ENCODE results near the gene RASAL2. TPM values are rescaled to one million over a fixed set of nuclear protein-coding genes. Genes with fewer than 3 reads are reported as not detected.

RASAL2 gene
- total and polyA plus RNA-seq, 9 of the 15 experiments (the other 6 are each of a cell fraction or from before 2014, with no cell fraction given), result 0.13 to 1.0 (median 0.62) TPM

GRCh38 chr1:178196631-178197030 is 102.7 kb downstream of the RASAL2 start:
- no peak overlapping the region for H2AFZ ChIP-seq (ENCODE audit: low read depth, low read length)
- H3K9ac ChIP-seq (ENCODE audit: insufficient read depth in 1 of 2, low read depth in 2 of 2, low read length in 2 of 2), result no peak overlapping the region
- H3K27me3 ChIP-seq (ENCODE audit: control insufficient read depth in 2 of 2, insufficient read depth in 2 of 2, low read length in 2 of 2), result no peaks in the 10 kb centered on the region
- ATAC-seq (no peak), DNase-seq (ENCODE audit: extremely low read depth in 1 of 4, low spot score in 3 of 4) (no peak), FAIRE-seq (no peak)
- intact Hi-C loops (cut with micrococcal nuclease) (no loop called here), in situ Hi-C loops (cut with MboI) (no loop called here)
- no peaks in the 10 kb centered on the region for H4K20me1 ChIP-seq (replicated peaks; ENCODE audit: control insufficient read depth, insufficient read depth, low read length)
- H3K79me2 ChIP-seq (ENCODE audit: control insufficient read depth, insufficient read depth, low read length), result no peaks in the 10 kb centered on the region
- no peaks in the 10 kb centered on the region for H3K4me1 ChIP-seq (replicated peaks in 1 of 2; ENCODE audit: control insufficient read depth in 2 of 2, insufficient read depth in 2 of 2, low read length in 2 of 2)
- H3K4me2 ChIP-seq (ENCODE audit: insufficient read depth, low read length), result no peak overlapping the region
- ChIA-PET POLR2A (interaction anchor here (0.7 kb wide), 1 partner anchor 257 kb away, joined by 3 read pairs; no protein-coding TSS in a partner anchor), CTCF (ENCODE audit: low intra/inter-chr PET ratio) (no interaction called here)
- 6% methylated on average over 1 of the region's 1 CpG for WGBS (ENCODE audit: insufficient coverage, low coverage, missing lambda C conversion rate)
- no peaks in the 10 kb centered on the region for H3K9me3 ChIP-seq (replicated peaks; ENCODE audit: control insufficient read depth, insufficient read depth, low read depth, low read length)
- H3K27ac ChIP-seq (ENCODE audit: extremely low read depth, low read depth, low read length), result no peak overlapping the region
- no peak overlapping the region for H3K4me3 ChIP-seq
- no peaks in the 10 kb centered on the region for H3K9me1 ChIP-seq (ENCODE audit: control insufficient read depth, insufficient read depth, low read length)
- BruUV-seq (replicated peaks), result no TSS peak
- no peaks in the 10 kb centered on the region for H3K36me3 ChIP-seq (ENCODE audit: control insufficient read depth, insufficient read depth, low read length)
- TF ChIP-seq PPARD (CRISPR knock-in tag; IDR thresholded peaks at IDR 0.05) (no peak), ZNF232 (CRISPR knock-in tag; IDR thresholded peaks at IDR 0.05) (no peak), ETV1 (tag; conservative IDR thresholded peaks at IDR 0.05; ENCODE audit: low read depth) (no peak), ARNT (IDR thresholded peaks at IDR 0.05) (no peak), MGA (IDR thresholded peaks at IDR 0.05) (no peak), SRSF9 (IDR thresholded peaks at IDR 0.05; ENCODE audit: borderline replicate concordance, low read depth, low read length) (no peak)
- TF ChIP-seq, protein P1, sequence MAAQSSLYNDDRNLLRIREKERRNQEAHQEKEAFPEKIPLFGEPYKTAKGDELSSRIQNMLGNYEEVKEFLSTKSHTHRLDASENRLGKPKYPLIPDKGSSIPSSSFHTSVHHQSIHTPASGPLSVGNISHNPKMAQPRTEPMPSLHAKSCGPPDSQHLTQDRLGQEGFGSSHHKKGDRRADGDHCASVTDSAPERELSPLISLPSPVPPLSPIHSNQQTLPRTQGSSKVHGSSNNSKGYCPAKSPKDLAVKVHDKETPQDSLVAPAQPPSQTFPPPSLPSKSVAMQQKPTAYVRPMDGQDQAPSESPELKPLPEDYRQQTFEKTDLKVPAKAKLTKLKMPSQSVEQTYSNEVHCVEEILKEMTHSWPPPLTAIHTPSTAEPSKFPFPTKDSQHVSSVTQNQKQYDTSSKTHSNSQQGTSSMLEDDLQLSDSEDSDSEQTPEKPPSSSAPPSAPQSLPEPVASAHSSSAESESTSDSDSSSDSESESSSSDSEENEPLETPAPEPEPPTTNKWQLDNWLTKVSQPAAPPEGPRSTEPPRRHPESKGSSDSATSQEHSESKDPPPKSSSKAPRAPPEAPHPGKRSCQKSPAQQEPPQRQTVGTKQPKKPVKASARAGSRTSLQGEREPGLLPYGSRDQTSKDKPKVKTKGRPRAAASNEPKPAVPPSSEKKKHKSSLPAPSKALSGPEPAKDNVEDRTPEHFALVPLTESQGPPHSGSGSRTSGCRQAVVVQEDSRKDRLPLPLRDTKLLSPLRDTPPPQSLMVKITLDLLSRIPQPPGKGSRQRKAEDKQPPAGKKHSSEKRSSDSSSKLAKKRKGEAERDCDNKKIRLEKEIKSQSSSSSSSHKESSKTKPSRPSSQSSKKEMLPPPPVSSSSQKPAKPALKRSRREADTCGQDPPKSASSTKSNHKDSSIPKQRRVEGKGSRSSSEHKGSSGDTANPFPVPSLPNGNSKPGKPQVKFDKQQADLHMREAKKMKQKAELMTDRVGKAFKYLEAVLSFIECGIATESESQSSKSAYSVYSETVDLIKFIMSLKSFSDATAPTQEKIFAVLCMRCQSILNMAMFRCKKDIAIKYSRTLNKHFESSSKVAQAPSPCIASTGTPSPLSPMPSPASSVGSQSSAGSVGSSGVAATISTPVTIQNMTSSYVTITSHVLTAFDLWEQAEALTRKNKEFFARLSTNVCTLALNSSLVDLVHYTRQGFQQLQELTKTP (IDR thresholded peaks at IDR 0.05; ENCODE audit: low read depth in 1 of 2, partially characterized antibody in 2 of 2), result no peak

Data from K562 (cell line).